B cell (primary cell): ENCODE data around the gene PIM1.

Experiments used
- EZH2 ChIP-seq: IDR thresholded peaks from 2 replicates; pipeline ENCODE4 v1.6.1; 2012; ENCODE audit warnings: borderline replicate concordance, low read depth, mild to moderate bottlenecking, moderate library complexity, low read length; ENCODE audit not compliant: insufficient read depth, poor library complexity, severe bottlenecking
- TF ChIP-seq, protein P1 (sequence below): fragments of 200-600 bp; IDR thresholded peaks from one replicate; pipeline ENCODE4 v1.8.0; 2022; ENCODE audit warnings: antibody characterized with exemption, mild to moderate bottlenecking

DNA sequence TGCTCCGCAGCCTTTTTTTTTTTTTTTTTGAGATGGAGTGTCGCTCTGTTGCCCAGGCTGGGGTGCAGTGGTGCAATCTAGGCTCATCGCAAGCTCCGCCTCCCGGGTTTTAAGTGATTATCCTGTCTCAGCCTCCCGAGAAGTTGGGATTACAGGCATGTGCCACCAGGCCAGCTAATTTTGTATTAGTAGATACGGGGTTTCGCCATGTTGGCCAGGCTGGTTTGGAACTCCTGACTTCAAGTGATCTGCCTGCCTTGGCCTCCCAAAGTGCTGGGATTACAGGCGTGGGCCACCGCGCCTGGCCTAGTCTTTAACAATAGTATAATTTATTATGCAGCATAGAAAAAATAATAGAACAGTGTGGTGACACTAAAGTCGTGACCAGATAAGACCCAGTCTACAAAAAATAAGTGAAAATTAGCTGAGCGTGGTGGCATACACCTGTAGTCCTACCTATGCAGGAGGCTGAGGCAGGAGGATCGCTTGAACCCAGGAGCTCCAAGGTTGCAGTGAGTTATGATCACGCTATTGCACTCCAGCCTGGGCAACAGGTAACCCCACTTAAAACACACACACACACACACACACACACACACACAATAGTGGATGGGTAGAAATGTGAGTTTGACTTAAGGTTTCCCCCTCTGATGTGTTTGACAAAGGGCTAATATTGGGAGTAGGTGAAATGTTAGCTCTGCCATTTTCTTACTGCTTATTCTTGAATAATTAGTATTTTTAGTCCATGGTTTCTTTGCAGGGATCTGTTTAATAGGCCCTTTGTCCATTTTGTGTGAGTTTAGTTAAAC is 6.5 kb downstream of the PIM1 start:
- TF ChIP-seq, protein P1, sequence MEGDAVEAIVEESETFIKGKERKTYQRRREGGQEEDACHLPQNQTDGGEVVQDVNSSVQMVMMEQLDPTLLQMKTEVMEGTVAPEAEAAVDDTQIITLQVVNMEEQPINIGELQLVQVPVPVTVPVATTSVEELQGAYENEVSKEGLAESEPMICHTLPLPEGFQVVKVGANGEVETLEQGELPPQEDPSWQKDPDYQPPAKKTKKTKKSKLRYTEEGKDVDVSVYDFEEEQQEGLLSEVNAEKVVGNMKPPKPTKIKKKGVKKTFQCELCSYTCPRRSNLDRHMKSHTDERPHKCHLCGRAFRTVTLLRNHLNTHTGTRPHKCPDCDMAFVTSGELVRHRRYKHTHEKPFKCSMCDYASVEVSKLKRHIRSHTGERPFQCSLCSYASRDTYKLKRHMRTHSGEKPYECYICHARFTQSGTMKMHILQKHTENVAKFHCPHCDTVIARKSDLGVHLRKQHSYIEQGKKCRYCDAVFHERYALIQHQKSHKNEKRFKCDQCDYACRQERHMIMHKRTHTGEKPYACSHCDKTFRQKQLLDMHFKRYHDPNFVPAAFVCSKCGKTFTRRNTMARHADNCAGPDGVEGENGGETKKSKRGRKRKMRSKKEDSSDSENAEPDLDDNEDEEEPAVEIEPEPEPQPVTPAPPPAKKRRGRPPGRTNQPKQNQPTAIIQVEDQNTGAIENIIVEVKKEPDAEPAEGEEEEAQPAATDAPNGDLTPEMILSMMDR, result no peak
- no peak for TF ChIP-seq EZH2
